Activated CD8-positive, alpha-beta T cell treated with anti-CD3 and anti-CD28 coated beads for 36 hours (primary cell): Measurements from ENCODE around the gene RIMBP2. TPM values are rescaled to one million over a fixed set of nuclear protein-coding genes. Genes with fewer than 3 reads are reported as not detected.

Experiments used
- ATAC-seq: fragments of 200-7000 bp; cut with Tn5 transposase; one replicate; pipeline ENCODE4 v1.10.0; 2021; ENCODE audit warnings: mild to moderate bottlenecking, moderate library complexity
- CTCF ChIA-PET: fragments of 350-600 bp; sonication (Branson Sonifier 250); formaldehyde crosslinking; loops from one replicate; lab custom pipeline; 2021; ENCODE audit warnings: antibody characterized with exemption; lab: Charles Lee
- POLR2A ChIA-PET: fragments of 350-600 bp; sonication (Branson Sonifier 250); formaldehyde crosslinking; loops from one replicate; lab custom pipeline; 2021; ENCODE audit warnings: antibody characterized with exemption; lab: Charles Lee
- DNase-seq: peaks from one replicate; pipeline ENCODE4 v3.0.0-alpha.2; 2020
- H3K27ac Mint-ChIP-seq: one replicate; pipeline ENCODE4 v1.8.0; 2021; ENCODE audit warnings: mild to moderate bottlenecking, mixed read lengths
- H3K27me3 Mint-ChIP-seq: one replicate; pipeline ENCODE4 v1.8.0; 2021; ENCODE audit warnings: mixed read lengths
- H3K36me3 Mint-ChIP-seq: one replicate; pipeline ENCODE4 v1.8.0; 2021; ENCODE audit warnings: low read depth, mixed read lengths
- H3K4me1 Mint-ChIP-seq: one replicate; pipeline ENCODE4 v1.8.0; 2021; ENCODE audit warnings: low read depth, mixed read lengths
- H3K4me3 Mint-ChIP-seq: one replicate; pipeline ENCODE4 v1.8.0; 2021; ENCODE audit warnings: mild to moderate bottlenecking, moderate library complexity, mixed read lengths
- H3K9me3 Mint-ChIP-seq: one replicate; pipeline ENCODE4 v1.8.0; 2021; ENCODE audit warnings: mixed read lengths
- CTCF ChIP-seq: fragments of 200-600 bp; IDR thresholded peaks from one replicate; pipeline ENCODE4 v1.8.0; 2022; ENCODE audit warnings: antibody characterized with exemption, mild to moderate bottlenecking
- intact Hi-C: fragments of 100-400 bp; cut with micrococcal nuclease; formaldehyde crosslinking; loops from one replicate; pipeline ENCODE4 v1.10.0; 2022
- total RNA-seq, 2 experiments: library from RNA; stranded (reverse); gene quantifications; one replicate each; pipeline ENCODE4 v1.2.3, GENCODE V29; 2021

Gene RIMBP2
- total RNA-seq, 2 experiments from 2014 or later: not detected

GRCh38 chr12:130593056-130593455, 123.0 kb downstream of the RIMBP2 start:
- ChIA-PET POLR2A (no interaction called here), CTCF (no interaction called here)
- Mint-ChIP-seq H3K9me3 (peaks cover 6% of the 10 kb centered on the region), H3K4me3 (no peak overlapping the region), H3K4me1 (no peaks in the 10 kb centered on the region), H3K27me3 (no peaks in the 10 kb centered on the region), H3K36me3 (no peaks in the 10 kb centered on the region), H3K27ac (no peak overlapping the region)
- intact Hi-C loops: no loop called here
- ATAC-seq (no peak), DNase-seq (no peak)
- no peak for TF ChIP-seq CTCF

GRCh38 chr12:130592641-130593040, 123.5 kb downstream of the RIMBP2 start:
- intact Hi-C loops: no loop called here
- Mint-ChIP-seq H3K9me3 (peaks cover 3% of the 10 kb centered on the region), H3K36me3 (no peaks in the 10 kb centered on the region), H3K27ac (no peak overlapping the region), H3K27me3 (no peaks in the 10 kb centered on the region), H3K4me3 (no peak overlapping the region), H3K4me1 (no peaks in the 10 kb centered on the region)
- ATAC-seq (no peak), DNase-seq (no peak)
- ChIA-PET POLR2A (no interaction called here), CTCF (no interaction called here)
- TF ChIP-seq CTCF: no peak

DNA sequence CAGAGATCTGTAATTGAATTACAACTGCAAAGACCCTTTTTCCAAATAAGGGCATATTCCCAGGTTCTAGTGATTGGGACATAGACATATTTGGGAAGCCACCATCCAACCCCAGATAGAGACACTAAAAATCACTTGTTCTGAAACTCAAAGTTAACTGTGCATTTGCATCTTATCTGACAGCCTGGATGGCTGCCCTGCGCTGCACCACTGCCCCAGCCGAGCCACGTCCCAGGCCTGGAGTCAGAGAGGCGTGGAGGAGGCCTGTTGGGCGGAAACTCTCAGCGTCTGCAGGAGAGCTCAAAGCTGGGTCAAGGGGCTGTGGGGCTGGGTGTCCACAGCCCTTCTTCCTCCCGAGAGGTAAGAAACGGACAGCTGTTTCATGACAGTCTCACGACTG, 124.4 kb downstream of the RIMBP2 start:
- H3K27ac Mint-ChIP-seq: no peak overlapping the region
- ATAC-seq (no peak), DNase-seq (no peak)
- no peak overlapping the region for H3K4me3 Mint-ChIP-seq
- intact Hi-C loops: no loop called here
- H3K4me1 Mint-ChIP-seq: no peaks in the 10 kb centered on the region
- TF ChIP-seq CTCF: no peak
- no peaks in the 10 kb centered on the region for H3K36me3 Mint-ChIP-seq
- H3K9me3 Mint-ChIP-seq: no peaks in the 10 kb centered on the region
- CTCF ChIA-PET: no interaction called here
- POLR2A ChIA-PET: no interaction called here
- H3K27me3 Mint-ChIP-seq: no peaks in the 10 kb centered on the region

- H3K27ac Mint-ChIP-seq: no peak overlapping the region
- TF ChIP-seq CTCF: no peak
Observed at GRCh38 chr12:130590685-130591084, 125.4 kb downstream of the RIMBP2 start.

GRCh38 chr12:130589540-130590317, 126.4 kb downstream of the RIMBP2 start:
- CTCF ChIA-PET: no interaction called here
- Mint-ChIP-seq H3K4me1 (no peaks in the 10 kb centered on the region), H3K27ac (no peak overlapping the region), H3K9me3 (no peaks in the 10 kb centered on the region), H3K27me3 (no peaks in the 10 kb centered on the region), H3K36me3 (no peaks in the 10 kb centered on the region), H3K4me3 (no peak overlapping the region)
- POLR2A ChIA-PET: no interaction called here
- ATAC-seq (no peak), DNase-seq (no peak)
- intact Hi-C loops: no loop called here
- no peak for TF ChIP-seq CTCF

More at GRCh38 chr12:130590685-130591084, 125.4 kb downstream of the RIMBP2 start:
- intact Hi-C loops: no loop called here
- Mint-ChIP-seq H3K4me3 (no peak overlapping the region), H3K36me3 (no peaks in the 10 kb centered on the region), H3K9me3 (no peaks in the 10 kb centered on the region), H3K27me3 (no peaks in the 10 kb centered on the region), H3K4me1 (no peaks in the 10 kb centered on the region)
- CTCF ChIA-PET: no interaction called here
- no peak for ATAC-seq
- DNase-seq: no peak
- POLR2A ChIA-PET: no interaction called here
